OCI-LY1 (cell line): Measurements from ENCODE around the gene RNF8.

ENCODE experiments used
- CTCF ChIP-seq: fragments of 200-600 bp; sonication (generic), shearing (Covaris generic); IDR thresholded peaks from 2 replicates; pipeline ENCODE4 v1.5.1; 2017; ENCODE audit warnings: mild to moderate bottlenecking, antibody characterized with exemption, low read length, moderate library complexity, mixed read lengths
- EZH2 ChIP-seq: fragments of 200-600 bp; sonication (generic), shearing (Covaris generic); IDR thresholded peaks from 2 replicates; pipeline ENCODE4 v1.8.0; 2017; ENCODE audit warnings: borderline replicate concordance, mixed run types, mild to moderate bottlenecking, antibody characterized with exemption, low read length, moderate library complexity, mixed read lengths

- TF ChIP-seq CTCF (no peak), EZH2 (no peak)
Observed at GRCh38 chr6:37351027-37351426, 2.8 kb upstream of the RNF8 start.
